ENCODE data around the gene TPR. TPM values are rescaled to one million over a fixed set of nuclear protein-coding genes. Genes with fewer than 3 reads are reported as not detected.

Gene TPR
- total RNA-seq, 1 donor from 2014 or later = 119 TPM

- Histone ChIP-seq H3K79me2 (ENCODE audit: low read depth) (no peaks in the 10 kb centered on the region), H3F3A (ENCODE audit: low read depth) (no peaks in the 10 kb centered on the region), H3K4me3 (no peak overlapping the region), H3K4me1 (no peaks in the 10 kb centered on the region), H4K20me1 (ENCODE audit: low read depth) (no peaks in the 10 kb centered on the region), H3K9me3 (ENCODE audit: low read depth) (no peaks in the 10 kb centered on the region), H3K27ac (no peak overlapping the region), H2AFZ (replicated peaks) (no peak overlapping the region), H3K27me3 (no peaks in the 10 kb centered on the region), H3K36me3 (no peaks in the 10 kb centered on the region), H3K4me2 (no peak overlapping the region), H3K9ac (no peak overlapping the region)
- no peak for DNase-seq (ENCODE audit: low spot score)
- H3K4me3 Mint-ChIP-seq = no peak overlapping the region
- no peaks in the 10 kb centered on the region for H3K27me3 Mint-ChIP-seq (ENCODE audit: insufficient read depth, low read depth)
- H3K4me1 Mint-ChIP-seq = no peaks in the 10 kb centered on the region
- H3K9me3 Mint-ChIP-seq = no peaks in the 10 kb centered on the region
- no peak overlapping the region for H3K27ac Mint-ChIP-seq
- H3K36me3 Mint-ChIP-seq = no peaks in the 10 kb centered on the region
- TF ChIP-seq CTCF (IDR thresholded peaks at IDR 0.05) (no peak), EZH2phosphoT487 (IDR thresholded peaks at IDR 0.05) (no peak), EZH2 (IDR thresholded peaks at IDR 0.05) (no peak)
Observed at GRCh38 chr1:186292875-186293274, 82.2 kb downstream of the TPR start.

- Histone ChIP-seq H2AFZ (replicated peaks) (no peak overlapping the region), H3K36me3 (no peaks in the 10 kb centered on the region), H3K4me2 (no peak overlapping the region), H3K79me2 (ENCODE audit: low read depth) (no peaks in the 10 kb centered on the region), H3K27ac (no peak overlapping the region), H3K27me3 (no peaks in the 10 kb centered on the region), H4K20me1 (ENCODE audit: low read depth) (no peaks in the 10 kb centered on the region), H3F3A (ENCODE audit: low read depth) (no peaks in the 10 kb centered on the region), H3K4me3 (no peak overlapping the region), H3K9me3 (ENCODE audit: low read depth) (no peaks in the 10 kb centered on the region), H3K9ac (no peak overlapping the region), H3K4me1 (no peaks in the 10 kb centered on the region)
- Mint-ChIP-seq H3K4me1 (no peaks in the 10 kb centered on the region), H3K4me3 (no peak overlapping the region), H3K27me3 (ENCODE audit: insufficient read depth, low read depth) (no peaks in the 10 kb centered on the region), H3K9me3 (no peaks in the 10 kb centered on the region), H3K27ac (no peak overlapping the region), H3K36me3 (no peaks in the 10 kb centered on the region)
- no peak for DNase-seq (ENCODE audit: low spot score)
- TF ChIP-seq CTCF (IDR thresholded peaks at IDR 0.05) (no peak), EZH2phosphoT487 (IDR thresholded peaks at IDR 0.05) (no peak), EZH2 (IDR thresholded peaks at IDR 0.05) (no peak)
Observed at GRCh38 chr1:186291271-186291670, 83.8 kb downstream of the TPR start.

- Histone ChIP-seq H3K4me3 (no peak overlapping the region), H3K9me3 (ENCODE audit: low read depth) (no peaks in the 10 kb centered on the region), H3K9ac (no peak overlapping the region), H3F3A (ENCODE audit: low read depth) (no peaks in the 10 kb centered on the region), H3K79me2 (ENCODE audit: low read depth) (no peaks in the 10 kb centered on the region), H4K20me1 (ENCODE audit: low read depth) (no peaks in the 10 kb centered on the region), H3K4me2 (no peak overlapping the region), H3K27ac (no peak overlapping the region), H2AFZ (replicated peaks) (no peak overlapping the region), H3K27me3 (no peaks in the 10 kb centered on the region), H3K4me1 (no peaks in the 10 kb centered on the region), H3K36me3 (no peaks in the 10 kb centered on the region)
- Mint-ChIP-seq H3K36me3 (no peaks in the 10 kb centered on the region), H3K9me3 (no peaks in the 10 kb centered on the region), H3K4me3 (no peak overlapping the region), H3K27me3 (ENCODE audit: insufficient read depth, low read depth) (no peaks in the 10 kb centered on the region), H3K27ac (no peak overlapping the region), H3K4me1 (no peaks in the 10 kb centered on the region)
- DNase-seq (ENCODE audit: low spot score) = no peak
- no peak for TF ChIP-seq CTCF (IDR thresholded peaks at IDR 0.05)
- TF ChIP-seq EZH2 (IDR thresholded peaks at IDR 0.05) = no peak
- TF ChIP-seq EZH2phosphoT487 (IDR thresholded peaks at IDR 0.05) = no peak
Observed at GRCh38 chr1:186289943-186290545, 85.0 kb downstream of the TPR start.
